GM12865 (cell line): ENCODE results near the gene ZNF737.

ENCODE experiments used
- DNase-seq: peaks from one replicate; pipeline ENCODE4 v3.0.0; 2010; ENCODE audit warnings: low read depth
- H3K4me3 ChIP-seq: 2 replicates; pipeline ENCODE4 v1.5.1; 2011; ENCODE audit warnings: mild to moderate bottlenecking, low read depth, low read length, control low read depth
- CTCF ChIP-seq: IDR thresholded peaks from 2 replicates; pipeline ENCODE4 v1.5.1; 2011; ENCODE audit warnings: low read length, control low read depth, low read depth, inconsistent platforms; ENCODE audit not compliant: insufficient read depth; ENCODE audit errors: missing control alignments

ZNF737 gene

GRCh38 chr19:20513189-20513904 is 52.2 kb downstream of the ZNF737 start:
- no peak for TF ChIP-seq CTCF
- no peak for DNase-seq
- H3K4me3 ChIP-seq, result no peak overlapping the region

- no peak for DNase-seq
- no peak overlapping the region for H3K4me3 ChIP-seq
- TF ChIP-seq CTCF, result no peak
Observed at GRCh38 chr19:20503476-20503875, 62.1 kb downstream of the ZNF737 start.
